ENCODE results near the gene CALN1.

- TF ChIP-seq CTCF (IDR thresholded peaks at IDR 0.05; ENCODE audit: poor library complexity) (no peak), EZH2 (IDR thresholded peaks at IDR 0.05; ENCODE audit: borderline replicate concordance) (no peak), EZH2phosphoT487 (IDR thresholded peaks at IDR 0.05; ENCODE audit: low read depth, severe bottlenecking, unreplicated experiment) (no peak)
Observed at GRCh38 chr7:71868797-71869196, 543.3 kb downstream of the CALN1 start.
